22Rv1 (cell line): ENCODE results near the gene SMIM35.

Experiments used
- CTCF ChIP-seq: fragments of 450-650 bp; IDR thresholded peaks from 2 replicates; pipeline ENCODE4 v1.5.1; 2017; ENCODE audit warnings: mild to moderate bottlenecking
- ZFX ChIP-seq: fragments of 450-650 bp; IDR thresholded peaks from 2 replicates; pipeline ENCODE4 v1.6.1; 2017; ENCODE audit warnings: antibody characterized with exemption, borderline replicate concordance

- no peak for TF ChIP-seq CTCF
- TF ChIP-seq ZFX: no peak
Measured at GRCh38 chr11:118079491-118079890, 7.3 kb downstream of the SMIM35 start.
